DOHH2 (cell line): ENCODE results near the gene APOL2.

Source experiments
- CTCF ChIP-seq: fragments of 200-600 bp; sonication (generic); IDR thresholded peaks from one replicate; pipeline ENCODE4 v1.5.1; 2014; ENCODE audit warnings: antibody characterized with exemption, mild to moderate bottlenecking, low read depth, low read length; ENCODE audit not compliant: poor library complexity, severe bottlenecking
- EZH2phosphoT487 ChIP-seq: fragments of 200-600 bp; sonication (generic); IDR thresholded peaks from 2 replicates; pipeline ENCODE4 v1.6.1; 2017; ENCODE audit warnings: borderline replicate concordance, mild to moderate bottlenecking, antibody characterized with exemption, low read length, moderate library complexity, mixed read lengths

- TF ChIP-seq CTCF, result no peak
- TF ChIP-seq EZH2phosphoT487, result no peak
Observed at GRCh38 chr22:36192542-36192941, 46.8 kb downstream of the APOL2 start.
